SK-N-MC (cell line): Measurements from ENCODE around the gene VSIG10L.

ENCODE experiments used
- DNase-seq: peaks from one replicate; pipeline ENCODE4 v3.0.0-alpha.2; 2011; ENCODE audit warnings: low read depth, low spot score
- H3K27ac ChIP-seq: fragments of 200-600 bp; sonication (generic); 2 replicates; pipeline ENCODE4 v1.5.1; 2016; ENCODE audit warnings: mixed run types
- H3K36me3 ChIP-seq: fragments of 200-600 bp; sonication (generic); 2 replicates; pipeline ENCODE4 v1.6.1; 2017; ENCODE audit warnings: antibody characterized with exemption, low read length, mixed read lengths; ENCODE audit not compliant: insufficient read depth
- H3K4me3 ChIP-seq: fragments of 200-600 bp; sonication (generic); 2 replicates; pipeline ENCODE4 v1.5.1; 2016
- H3K9ac ChIP-seq: fragments of 200-600 bp; sonication (generic); 2 replicates; pipeline ENCODE4 v1.8.0; 2017; ENCODE audit warnings: mixed run types, mixed read lengths; ENCODE audit not compliant: insufficient read length
- H3K9me3 ChIP-seq: fragments of 200-600 bp; sonication (generic); 2 replicates; pipeline ENCODE4 v1.6.1; 2017; ENCODE audit warnings: low read depth, mild to moderate bottlenecking, antibody characterized with exemption, low read length, moderate library complexity, mixed read lengths
- EZH2 ChIP-seq: fragments of 200-600 bp; sonication (generic); IDR thresholded peaks from one replicate; pipeline ENCODE4 v1.6.1; 2017; ENCODE audit warnings: antibody characterized with exemption
- FOXP2 ChIP-seq: optimal IDR thresholded peaks from 2 replicates; pipeline ENCODE3; 2011; ENCODE audit warnings: mild to moderate bottlenecking, moderate library complexity; ENCODE audit not compliant: insufficient read depth; ENCODE audit errors: extremely low read length, control extremely low read depth
- POLR2AphosphoS5 ChIP-seq: IDR thresholded peaks from 2 replicates; pipeline ENCODE4 v1.6.1; 2012; ENCODE audit warnings: mild to moderate bottlenecking, low read depth, low read length, borderline replicate concordance

VSIG10L gene

GRCh38 chr19:51317376-51317775 is 24.6 kb downstream of the VSIG10L start:
- Histone ChIP-seq H3K4me3 (no peak overlapping the region), H3K9me3 (no peaks in the 10 kb centered on the region), H3K36me3 (no peaks in the 10 kb centered on the region), H3K27ac (no peak overlapping the region), H3K9ac (no peak overlapping the region)
- no peak for DNase-seq
- no peak for TF ChIP-seq FOXP2
- TF ChIP-seq POLR2AphosphoS5: no peak
- TF ChIP-seq EZH2: no peak

GRCh38 chr19:51316688-51317087 is 25.3 kb downstream of the VSIG10L start:
- Histone ChIP-seq H3K9me3 (no peaks in the 10 kb centered on the region), H3K4me3 (no peak overlapping the region), H3K36me3 (no peaks in the 10 kb centered on the region), H3K27ac (no peak overlapping the region), H3K9ac (no peak overlapping the region)
- DNase-seq: no peak
- TF ChIP-seq POLR2AphosphoS5 (no peak), EZH2 (no peak), FOXP2 (no peak)

- H3K9me3 ChIP-seq: no peaks in the 10 kb centered on the region
- no peak for DNase-seq
- H3K4me3 ChIP-seq: no peak within 1 kb of the TSS
- no peak for TF ChIP-seq EZH2
- TF ChIP-seq POLR2AphosphoS5: no peak
- no peak for TF ChIP-seq FOXP2
- H3K9ac ChIP-seq: no peak within 1 kb of the TSS
- H3K27ac ChIP-seq: no peak within 1 kb of the TSS
- no peaks in the 10 kb centered on the region for H3K36me3 ChIP-seq
Measured at GRCh38 chr19:51311351-51312257, 30.3 kb downstream of the VSIG10L start, which contains the start of gene IGLON5. IGLON5 (plus strand) TSS chr19:51311644; CDS start chr19:51311848, 204 bp downstream.

- no peak overlapping the region for H3K27ac ChIP-seq
- TF ChIP-seq POLR2AphosphoS5 (no peak), EZH2 (no peak), FOXP2 (no peak)
- H3K36me3 ChIP-seq: no peaks in the 10 kb centered on the region
- H3K9me3 ChIP-seq: no peaks in the 10 kb centered on the region
- H3K4me3 ChIP-seq: no peak overlapping the region
- H3K9ac ChIP-seq: no peak overlapping the region
- DNase-seq: no peak
Measured at GRCh38 chr19:51305479-51305878, 36.5 kb downstream of the VSIG10L start.

- H3K27ac ChIP-seq: no peak overlapping the region
- no peak overlapping the region for H3K9ac ChIP-seq
- H3K36me3 ChIP-seq: no peaks in the 10 kb centered on the region
- no peak overlapping the region for H3K4me3 ChIP-seq
- no peak for DNase-seq
- TF ChIP-seq FOXP2 (no peak), EZH2 (no peak), POLR2AphosphoS5 (no peak)
- H3K9me3 ChIP-seq: no peaks in the 10 kb centered on the region
Measured at GRCh38 chr19:51301266-51301665, 40.7 kb downstream of the VSIG10L start.

- H3K9me3 ChIP-seq: no peaks in the 10 kb centered on the region
- no peak for TF ChIP-seq EZH2
- no peak for TF ChIP-seq POLR2AphosphoS5
- TF ChIP-seq FOXP2: no peak
- H3K36me3 ChIP-seq: no peaks in the 10 kb centered on the region
- no peak for DNase-seq
- H3K27ac ChIP-seq: no peak overlapping the region
- no peak overlapping the region for H3K4me3 ChIP-seq
- no peak overlapping the region for H3K9ac ChIP-seq
Measured at GRCh38 chr19:51297406-51297805, 44.5 kb downstream of the VSIG10L start.

GRCh38 chr19:51296336-51297093 is 45.4 kb downstream of the VSIG10L start:
- Histone ChIP-seq H3K9me3 (no peaks in the 10 kb centered on the region), H3K4me3 (no peak overlapping the region), H3K27ac (no peak overlapping the region), H3K36me3 (no peaks in the 10 kb centered on the region), H3K9ac (no peak overlapping the region)
- no peak for DNase-seq
- TF ChIP-seq POLR2AphosphoS5 (no peak), EZH2 (no peak), FOXP2 (no peak)

- Histone ChIP-seq H3K9me3 (no peaks in the 10 kb centered on the region), H3K27ac (no peak overlapping the region), H3K4me3 (no peak overlapping the region), H3K36me3 (no peaks in the 10 kb centered on the region), H3K9ac (no peak overlapping the region)
- DNase-seq: no peak
- TF ChIP-seq FOXP2 (no peak), POLR2AphosphoS5 (no peak), EZH2 (no peak)
Measured at GRCh38 chr19:51295382-51296126, 46.4 kb downstream of the VSIG10L start.
